ENCODE data around the gene SOST. TPM values are rescaled to one million over a fixed set of nuclear protein-coding genes. Genes with fewer than 3 reads are reported as not detected.

The SOST gene
- total RNA-seq, 1 experiment from 2014 or later: not detected

GRCh38 chr17:43774304-43775250 lies 16.0 kb upstream of the SOST start:
- peaks cover 30% of the 10 kb centered on the region for H3K4me1 Mint-ChIP-seq (ENCODE audit: low read depth, unreplicated experiment)
- H3K9me3 Mint-ChIP-seq (ENCODE audit: low read depth, unreplicated experiment): no peaks in the 10 kb centered on the region
- CTCF ChIA-PET: interaction anchor here (0.6 kb wide), 1 partner anchor 367 kb away, joined by 4 read pairs; no protein-coding TSS in a partner anchor
- no peak for DNase-seq
- no TSS peak for BruUV-seq (replicated peaks)
- H3K27ac Mint-ChIP-seq (ENCODE audit: unreplicated experiment): no peak overlapping the region
- H3K4me3 Mint-ChIP-seq (ENCODE audit: low read depth, unreplicated experiment): no peak overlapping the region
- H3K27me3 Mint-ChIP-seq (ENCODE audit: unreplicated experiment): peaks cover 4% of the 10 kb centered on the region
- intact Hi-C loops (cut with micrococcal nuclease; ENCODE audit: unreplicated experiment): no loop called here
- TF ChIP-seq CTCF (IDR thresholded peaks at IDR 0.05; ENCODE audit: unreplicated experiment): no peak
- peaks cover 88% of the 10 kb centered on the region for H3K36me3 Mint-ChIP-seq (ENCODE audit: insufficient read depth, unreplicated experiment)

- intact Hi-C loops (cut with micrococcal nuclease; ENCODE audit: unreplicated experiment): no loop called here
- no peaks in the 10 kb centered on the region for H3K9me3 Mint-ChIP-seq (ENCODE audit: low read depth, unreplicated experiment)
- H3K4me3 Mint-ChIP-seq (ENCODE audit: low read depth, unreplicated experiment): no peak overlapping the region
- H3K27me3 Mint-ChIP-seq (ENCODE audit: unreplicated experiment): no peaks in the 10 kb centered on the region
- BruUV-seq (replicated peaks): no TSS peak
- peaks cover 30% of the 10 kb centered on the region for H3K4me1 Mint-ChIP-seq (ENCODE audit: low read depth, unreplicated experiment)
- no peak for DNase-seq
- H3K36me3 Mint-ChIP-seq (ENCODE audit: insufficient read depth, unreplicated experiment): peaks cover 87% of the 10 kb centered on the region
- CTCF ChIA-PET: interaction anchor here (0.6 to 1.3 kb wide), 4 partner anchors 67 to 134 kb away, joined by 3 to 5 read pairs (median 3); partner anchors contain the start of genes CD300LG and MPP2
- no peak overlapping the region for H3K27ac Mint-ChIP-seq (ENCODE audit: unreplicated experiment)
- no peak for TF ChIP-seq CTCF (IDR thresholded peaks at IDR 0.05; ENCODE audit: unreplicated experiment)
These were observed 14.5 kb upstream of the SOST start for GRCh38 chr17:43772877-43773648.

- CTCF ChIA-PET: interaction anchor here (0.6 to 1.3 kb wide), 2 partner anchors 28 to 75 kb away, joined by 4 to 5 read pairs; partner anchors contain the start of gene CD300LG
- Mint-ChIP-seq H3K27me3 (ENCODE audit: unreplicated experiment) (no peaks in the 10 kb centered on the region), H3K27ac (ENCODE audit: unreplicated experiment) (no peak overlapping the region), H3K36me3 (ENCODE audit: insufficient read depth, unreplicated experiment) (peaks cover 74% of the 10 kb centered on the region), H3K9me3 (ENCODE audit: low read depth, unreplicated experiment) (no peaks in the 10 kb centered on the region), H3K4me1 (ENCODE audit: low read depth, unreplicated experiment) (peaks cover 22% of the 10 kb centered on the region), H3K4me3 (ENCODE audit: low read depth, unreplicated experiment) (no peak overlapping the region)
- no TSS peak for BruUV-seq (replicated peaks)
- no peak for TF ChIP-seq CTCF (IDR thresholded peaks at IDR 0.05; ENCODE audit: unreplicated experiment)
- no peak for DNase-seq
- intact Hi-C loops (cut with micrococcal nuclease; ENCODE audit: unreplicated experiment): no loop called here
These were observed 12.9 kb upstream of the SOST start for GRCh38 chr17:43771463-43771862.

GRCh38 chr17:43770957-43771356 lies 12.4 kb upstream of the SOST start:
- DNase-seq: no peak
- peaks cover 73% of the 10 kb centered on the region for H3K36me3 Mint-ChIP-seq (ENCODE audit: insufficient read depth, unreplicated experiment)
- H3K4me1 Mint-ChIP-seq (ENCODE audit: low read depth, unreplicated experiment): peaks cover 17% of the 10 kb centered on the region
- H3K4me3 Mint-ChIP-seq (ENCODE audit: low read depth, unreplicated experiment): no peak overlapping the region
- no peaks in the 10 kb centered on the region for H3K27me3 Mint-ChIP-seq (ENCODE audit: unreplicated experiment)
- TF ChIP-seq CTCF (IDR thresholded peaks at IDR 0.05; ENCODE audit: unreplicated experiment): no peak
- CTCF ChIA-PET: no interaction called here
- no peaks in the 10 kb centered on the region for H3K9me3 Mint-ChIP-seq (ENCODE audit: low read depth, unreplicated experiment)
- intact Hi-C loops (cut with micrococcal nuclease; ENCODE audit: unreplicated experiment): no loop called here
- no peak overlapping the region for H3K27ac Mint-ChIP-seq (ENCODE audit: unreplicated experiment)
- no TSS peak for BruUV-seq (replicated peaks)
